DMS153 (cell line): ENCODE data around the gene TRIM10.
"Not testable (repeated sequence)": the region's sequence is repeated elsewhere in the genome, so short reads cannot be mapped to it uniquely, and the experiment has no call there.

Source experiments
- DNase-seq: peaks from one replicate; lab custom pipeline; 2025; lab: John Stamatoyannopoulos, UW

Gene TRIM10

DNA sequence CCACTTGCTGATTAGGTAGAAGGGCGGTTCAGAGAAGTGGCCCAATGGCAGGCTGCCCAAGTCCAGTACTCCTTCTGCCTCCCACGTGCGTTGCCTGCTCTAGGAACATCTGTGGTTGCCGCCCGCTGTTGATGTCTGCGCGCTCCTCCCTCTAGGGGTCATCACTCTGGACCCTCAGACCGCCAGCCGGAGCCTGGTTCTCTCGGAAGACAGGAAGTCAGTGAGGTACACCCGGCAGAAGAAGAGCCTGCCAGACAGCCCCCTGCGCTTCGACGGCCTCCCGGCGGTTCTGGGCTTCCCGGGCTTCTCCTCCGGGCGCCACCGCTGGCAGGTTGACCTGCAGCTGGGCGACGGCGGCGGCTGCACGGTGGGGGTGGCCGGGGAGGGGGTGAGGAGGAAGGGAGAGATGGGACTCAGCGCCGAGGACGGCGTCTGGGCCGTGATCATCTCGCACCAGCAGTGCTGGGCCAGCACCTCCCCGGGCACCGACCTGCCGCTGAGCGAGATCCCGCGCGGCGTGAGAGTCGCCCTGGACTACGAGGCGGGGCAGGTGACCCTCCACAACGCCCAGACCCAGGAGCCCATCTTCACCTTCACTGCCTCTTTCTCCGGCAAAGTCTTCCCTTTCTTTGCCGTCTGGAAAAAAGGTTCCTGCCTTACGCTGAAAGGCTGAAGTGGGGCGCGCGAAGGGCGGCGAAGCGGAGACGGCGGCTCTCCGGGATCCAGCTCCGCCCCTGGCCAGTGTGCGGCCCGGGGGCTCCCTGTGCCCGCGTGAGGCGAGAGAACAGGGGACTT, 10.9 kb upstream of the TRIM10 start:
- no peak for DNase-seq

DNA sequence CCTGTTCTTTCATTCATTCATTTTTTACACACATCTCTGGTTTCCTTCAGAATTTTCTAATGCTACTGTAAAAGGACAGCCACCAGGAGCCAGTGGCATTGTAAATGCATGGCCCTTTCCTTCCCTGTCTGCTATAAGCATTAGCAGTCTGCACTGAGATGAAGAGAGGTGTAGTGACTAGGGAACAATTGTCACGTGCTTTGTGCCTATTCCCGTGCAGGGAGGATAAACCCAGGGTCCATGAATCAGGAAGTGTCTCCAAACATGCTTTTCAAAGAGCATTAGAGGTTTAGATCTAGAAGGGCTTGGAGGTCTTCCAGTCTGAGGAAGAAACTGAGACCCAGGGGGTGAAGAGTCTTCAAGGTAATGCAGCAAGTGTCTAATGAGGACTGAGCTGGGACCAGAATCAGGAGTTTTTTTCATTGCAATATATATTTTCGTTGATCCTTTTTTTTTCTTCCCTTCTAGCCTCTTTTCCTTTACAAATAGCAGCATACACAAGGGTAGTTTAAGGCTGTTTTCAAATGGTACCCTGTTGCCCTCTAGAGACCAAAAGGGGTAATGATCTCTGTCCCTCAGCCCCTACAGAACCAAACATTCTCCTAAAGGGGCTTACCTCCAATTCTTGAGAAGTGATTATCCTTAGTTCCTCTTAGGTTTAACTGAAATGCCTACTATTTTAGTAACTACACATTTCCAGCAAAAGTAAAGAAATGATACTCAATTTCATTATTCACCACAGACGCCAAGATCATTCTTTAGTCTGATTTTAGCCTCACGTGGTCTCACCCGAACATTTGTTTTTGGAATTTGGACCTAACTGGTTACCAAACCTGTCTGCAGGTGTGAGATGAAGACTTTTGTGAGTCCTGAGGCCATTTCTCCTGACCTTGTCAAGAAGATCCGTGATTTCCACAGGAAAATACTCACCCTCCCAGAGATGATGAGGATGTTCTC, 8.9 kb upstream of the TRIM10 start:
- DNase-seq, result peak; percentile 21

DNA sequence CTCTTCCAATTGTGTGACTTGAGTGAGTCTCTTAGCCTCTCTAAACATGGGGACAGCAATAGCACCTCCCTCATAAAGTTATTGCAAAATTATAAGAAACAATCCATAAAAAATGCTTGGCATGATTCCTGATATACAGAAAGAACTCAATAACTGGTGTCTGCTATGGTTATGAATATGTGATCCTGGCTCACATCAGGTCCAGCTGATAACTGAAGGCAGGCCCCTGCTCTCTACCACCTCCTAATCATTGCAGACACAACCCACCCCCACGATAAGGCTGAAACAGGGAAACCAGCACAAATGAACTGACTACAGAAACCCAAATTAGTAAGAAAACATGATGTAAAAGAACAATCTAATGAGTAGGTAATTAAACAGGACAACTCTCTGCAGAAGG, 7.7 kb upstream of the TRIM10 start:
- DNase-seq, result no peak

DNA sequence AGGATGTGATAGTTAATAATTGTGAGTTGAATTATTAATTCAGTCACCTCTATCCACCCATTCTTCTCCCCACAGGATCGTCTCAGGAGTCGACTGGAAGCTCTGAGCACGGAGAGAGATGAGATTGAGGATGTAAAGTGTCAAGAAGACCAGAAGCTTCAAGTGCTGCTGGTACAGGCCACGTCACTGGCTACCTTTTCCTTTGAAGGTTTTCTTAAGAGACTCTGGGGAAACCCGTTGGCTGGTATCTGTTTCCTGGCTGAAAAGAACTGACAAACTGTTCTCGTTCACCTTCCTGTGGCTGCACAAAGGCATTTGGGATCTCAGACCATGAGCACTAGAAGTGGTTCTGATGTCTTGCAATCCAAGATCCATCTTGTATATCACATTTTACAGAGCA, 6.1 kb upstream of the TRIM10 start:
- DNase-seq, result no peak

DNA sequence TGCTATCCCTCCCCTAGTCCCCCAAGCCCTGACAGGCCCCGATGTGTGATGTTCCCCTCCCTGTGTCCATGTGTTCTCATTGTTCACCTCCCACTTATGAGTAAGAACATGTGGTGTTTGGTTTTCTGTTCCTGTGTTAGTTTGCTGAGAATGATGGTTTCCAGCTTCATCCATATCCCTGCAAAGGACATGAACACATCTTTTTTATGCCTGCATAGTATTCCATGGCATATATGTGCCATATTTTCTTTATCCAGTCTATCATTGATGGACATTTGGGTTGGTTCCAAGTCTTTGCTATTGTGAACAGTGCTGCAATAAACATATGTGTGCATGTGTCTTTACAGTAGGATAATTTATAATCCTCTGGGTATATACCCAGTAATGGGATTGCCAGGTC, 4.2 kb upstream of the TRIM10 start:
- DNase-seq, result not testable (repeated sequence)

DNA sequence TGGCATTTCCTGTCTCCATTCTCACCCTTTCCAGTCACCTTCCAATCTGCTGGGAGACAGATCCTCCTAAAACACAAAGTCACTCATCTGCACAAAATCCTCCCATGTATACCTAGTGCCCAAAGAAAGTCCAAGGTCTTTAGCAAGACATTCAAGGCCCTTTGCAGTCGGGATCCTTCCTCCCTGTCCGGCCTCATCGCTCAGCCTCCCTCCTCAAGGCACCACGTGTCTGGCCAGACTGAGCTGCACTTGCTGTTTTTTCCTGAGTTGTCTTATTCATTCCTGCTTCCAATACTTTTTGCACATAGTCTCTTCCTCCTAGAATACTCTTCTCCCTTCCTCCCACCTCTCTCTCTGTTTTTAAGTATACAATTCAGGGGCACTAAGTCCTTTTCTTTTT, 3.7 kb upstream of the TRIM10 start:
- no peak for DNase-seq

DNA sequence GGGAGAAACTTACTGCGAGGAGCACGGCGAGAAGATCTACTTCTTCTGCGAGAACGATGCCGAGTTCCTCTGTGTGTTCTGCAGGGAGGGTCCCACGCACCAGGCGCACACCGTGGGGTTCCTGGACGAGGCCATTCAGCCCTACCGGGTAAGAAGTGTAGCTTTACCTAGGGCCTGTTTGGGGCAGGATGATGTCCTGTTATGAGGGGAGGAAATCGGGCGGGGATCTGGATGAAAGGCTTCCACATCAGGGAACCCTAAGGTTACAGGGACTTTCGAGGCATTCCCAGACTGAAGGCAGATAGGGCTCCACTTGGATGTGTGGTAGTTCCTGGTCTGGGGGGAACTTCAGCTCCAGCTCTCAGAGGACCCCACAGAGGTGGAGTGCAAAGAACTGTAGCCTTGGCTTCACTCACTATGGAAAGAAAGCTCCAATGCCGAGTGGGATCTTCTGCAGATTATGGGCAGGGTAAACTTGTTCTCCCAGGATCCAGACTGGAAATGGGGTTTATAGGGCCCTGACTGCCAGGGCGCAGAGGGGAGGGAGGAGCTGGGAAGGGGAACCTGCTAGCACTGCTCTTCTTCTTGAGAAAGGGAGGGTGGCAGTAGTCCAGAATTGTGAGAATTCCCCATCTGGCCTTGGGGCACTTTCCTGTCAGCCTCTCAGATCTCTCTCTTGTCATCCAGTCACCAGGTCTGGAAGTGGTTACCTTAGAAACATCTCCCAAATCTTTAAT, 3.1 kb upstream of the TRIM10 start:
- no peak for DNase-seq

DNA sequence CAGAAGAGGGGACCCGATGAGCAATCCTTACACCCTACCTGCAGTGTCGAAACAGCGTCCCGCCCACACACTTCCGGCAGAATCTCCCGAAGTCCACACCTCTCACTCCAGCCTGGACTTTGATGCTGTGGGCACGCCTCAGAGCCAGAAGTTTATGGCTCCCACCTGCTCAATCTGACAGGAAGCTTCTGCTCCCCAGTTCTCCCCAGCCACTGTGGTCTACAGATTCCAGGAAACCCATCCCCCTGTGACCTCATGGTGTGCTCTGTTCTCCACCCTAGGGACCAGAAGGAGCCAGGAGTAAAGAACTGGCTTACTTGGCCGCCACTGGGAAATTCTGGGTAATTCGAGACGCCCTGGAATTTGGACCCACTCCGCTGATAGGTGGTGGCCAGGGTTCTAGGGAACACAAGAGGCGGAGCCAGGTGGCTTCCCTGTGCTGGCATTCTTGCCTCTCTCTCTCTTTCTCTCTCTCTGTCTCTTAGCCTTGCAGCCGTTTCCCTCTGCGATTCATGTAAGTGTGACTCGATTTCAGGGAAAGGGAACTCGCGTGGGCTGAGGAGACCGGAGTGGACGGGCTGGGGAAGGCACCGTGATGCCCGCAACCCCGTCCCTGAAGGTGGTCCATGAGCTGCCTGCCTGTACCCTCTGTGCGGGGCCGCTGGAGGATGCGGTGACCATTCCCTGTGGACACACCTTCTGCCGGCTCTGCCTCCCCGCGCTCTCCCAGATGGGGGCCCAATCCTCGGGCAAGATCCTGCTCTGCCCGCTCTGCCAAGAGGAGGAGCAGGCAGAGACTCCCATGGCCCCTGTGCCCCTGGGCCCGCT, 2.3 kb upstream of the TRIM10 start, which contains the start of gene TRIM15:
TSS of gene TRIM15 (plus strand) at position 457 of the 828 bp plus-strand sequence. CDS start at position 596, 139 bp downstream.
- DNase-seq, result no peak

DNA sequence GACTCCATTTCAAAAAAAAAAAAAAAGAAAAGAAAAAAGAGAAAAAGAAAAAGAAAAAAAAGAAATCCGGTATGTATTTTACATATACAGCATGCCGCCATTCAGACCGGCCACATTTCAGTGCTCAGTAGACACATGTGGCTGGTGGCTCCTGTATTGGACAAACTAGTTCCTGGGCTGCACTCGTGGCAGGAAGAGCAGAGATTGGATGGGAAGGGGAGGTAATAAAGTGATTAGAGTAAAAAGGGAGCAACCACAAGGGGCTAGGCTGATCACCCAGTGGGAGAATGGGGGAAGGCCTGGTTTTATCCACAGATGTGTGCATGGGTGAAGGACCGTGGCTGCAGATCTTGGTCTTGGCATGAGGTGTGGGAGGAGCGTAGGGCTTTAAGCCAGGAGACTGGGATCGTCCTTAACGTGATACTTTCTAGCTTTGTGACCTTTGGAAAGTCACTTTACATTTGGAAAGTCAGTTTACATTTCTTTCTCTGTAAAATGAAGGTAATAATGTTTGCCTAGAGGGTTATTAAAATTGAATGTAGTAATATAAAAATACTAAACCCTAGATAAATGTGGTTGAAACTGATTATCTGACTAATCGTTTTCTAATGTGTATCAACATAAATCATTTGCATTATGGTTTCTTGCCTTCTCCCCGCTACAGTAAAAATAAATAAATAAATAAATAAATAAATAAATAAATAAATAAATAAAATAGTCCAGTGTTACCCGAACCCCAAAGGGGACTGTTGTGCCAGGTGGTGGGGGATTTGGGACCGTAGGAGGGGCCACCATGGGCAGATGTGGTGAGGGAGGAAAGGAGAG, 1.5 kb upstream of the TRIM10 start:
- no peak for DNase-seq

DNA sequence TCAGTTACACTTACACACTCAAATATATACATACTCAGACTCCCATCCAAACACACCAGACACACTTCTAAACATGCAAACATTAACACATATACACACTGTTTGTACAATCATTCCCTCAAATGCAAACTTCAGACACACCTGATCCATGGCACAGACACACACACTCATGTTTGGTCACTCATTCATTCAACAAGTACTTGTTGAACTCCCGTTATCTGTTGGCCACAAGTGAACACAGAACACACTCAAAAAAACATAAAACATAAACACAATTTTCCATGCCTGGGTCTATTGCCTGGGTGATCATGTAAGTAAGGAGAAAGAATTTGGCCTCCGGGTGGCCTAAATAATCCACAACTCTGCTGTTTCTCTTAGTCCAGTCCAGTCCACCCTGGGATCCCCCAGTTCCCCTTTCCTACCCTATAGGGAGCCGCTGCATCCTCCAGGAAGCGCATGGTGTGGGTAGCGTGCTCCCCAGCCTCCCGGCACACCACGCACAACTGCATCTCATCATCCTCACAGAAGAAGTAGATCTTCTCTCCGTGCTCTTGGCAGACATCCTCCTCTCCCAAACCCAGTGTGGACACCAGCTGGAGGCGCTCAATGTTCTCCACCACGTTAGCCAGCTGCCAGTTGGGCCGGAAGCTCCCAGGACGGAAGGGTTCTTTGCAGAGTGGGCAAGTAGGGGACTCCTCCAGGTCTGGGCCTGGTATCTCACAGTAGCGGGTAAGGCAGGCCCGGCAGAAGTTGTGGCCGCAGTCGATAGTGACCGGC, 815 bp downstream of the TRIM10 start:
- no peak for DNase-seq

DNA sequence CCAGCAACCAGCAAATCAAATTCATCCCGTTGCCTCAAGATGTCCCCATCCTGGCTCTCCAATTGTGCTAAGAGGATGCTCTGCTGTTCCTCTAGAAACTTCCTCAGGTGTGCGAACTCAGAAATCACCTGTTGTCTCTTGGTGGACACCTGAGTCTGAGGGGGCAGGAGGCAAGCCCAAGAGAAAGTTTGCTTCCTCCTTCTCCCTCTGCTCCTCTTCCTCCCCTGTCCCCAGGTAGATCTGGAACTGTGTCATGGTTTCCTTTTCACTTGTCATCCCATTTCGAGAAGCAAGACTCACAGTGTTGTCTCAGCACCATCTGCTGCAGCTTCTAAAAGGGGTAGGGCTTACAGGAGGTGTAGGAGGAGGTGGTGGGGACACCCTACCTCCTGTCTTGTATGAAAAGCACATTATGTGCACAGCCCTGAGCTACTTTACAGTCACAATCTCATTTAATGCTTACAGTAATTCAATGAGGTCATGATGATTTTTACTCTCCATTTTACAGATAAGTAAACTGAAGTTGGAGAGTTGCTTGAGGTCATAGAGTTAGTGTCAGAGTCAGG, 2.5 kb downstream of the TRIM10 start:
- DNase-seq, result no peak

DNA sequence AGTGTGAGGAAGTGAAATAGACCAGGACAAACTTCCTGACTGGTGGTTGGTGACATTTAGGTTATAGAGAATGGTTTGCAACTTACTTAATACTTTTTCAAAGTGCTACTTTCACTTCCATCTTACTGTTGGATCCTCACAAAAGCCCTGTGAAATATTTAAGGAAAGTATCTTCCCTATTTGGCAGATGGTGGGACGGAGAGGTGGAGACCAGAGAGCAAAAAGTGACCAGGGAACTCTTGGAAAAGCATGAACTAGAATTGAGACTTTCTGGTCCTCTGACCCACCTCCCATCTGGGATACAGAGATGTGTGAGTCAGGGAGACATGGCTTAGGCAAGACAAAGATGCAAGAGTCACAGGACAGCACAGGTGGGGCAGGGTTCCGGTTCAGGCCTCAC, 3.0 kb downstream of the TRIM10 start:
- no peak for DNase-seq

DNA sequence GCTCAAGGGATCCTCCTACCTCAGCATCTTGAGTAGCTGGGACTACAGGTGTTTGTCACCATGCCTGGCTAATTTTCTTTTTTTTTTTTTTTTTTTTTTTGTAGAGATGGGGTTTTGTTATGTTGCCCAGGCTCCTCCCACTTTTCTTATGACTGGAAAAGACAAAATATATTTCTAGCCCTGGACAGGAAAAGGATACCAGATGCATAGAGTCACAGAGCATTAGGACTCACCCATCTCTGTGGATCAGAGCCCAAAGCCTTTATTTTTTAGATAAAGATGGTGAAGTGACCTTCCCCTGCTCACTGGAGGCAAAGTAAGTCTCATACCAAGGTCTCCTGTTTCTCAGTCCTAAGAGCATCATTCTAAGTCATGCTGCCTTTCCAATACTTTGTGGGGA, 3.4 kb downstream of the TRIM10 start:
- DNase-seq, result no peak

DNA sequence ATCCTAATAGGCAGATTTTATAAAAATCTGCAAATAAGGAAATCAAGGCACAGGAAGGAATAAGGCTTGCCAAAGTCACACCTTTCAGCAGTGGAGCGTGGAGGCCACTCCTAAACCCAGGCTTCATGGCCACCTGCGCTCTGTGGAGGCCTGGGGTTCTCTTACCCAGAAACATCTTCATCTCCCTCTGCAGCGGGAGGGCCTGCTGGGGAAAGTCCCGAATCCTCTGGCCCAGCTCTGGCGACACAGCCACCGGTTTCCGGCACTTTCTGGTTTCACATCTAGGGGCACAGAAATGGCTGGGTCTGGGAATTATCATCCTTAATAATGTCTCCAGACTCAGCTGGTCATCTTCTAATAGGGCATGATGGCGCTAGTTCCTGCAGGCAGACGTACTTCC, 4.2 kb downstream of the TRIM10 start:
- DNase-seq, result no peak

DNA sequence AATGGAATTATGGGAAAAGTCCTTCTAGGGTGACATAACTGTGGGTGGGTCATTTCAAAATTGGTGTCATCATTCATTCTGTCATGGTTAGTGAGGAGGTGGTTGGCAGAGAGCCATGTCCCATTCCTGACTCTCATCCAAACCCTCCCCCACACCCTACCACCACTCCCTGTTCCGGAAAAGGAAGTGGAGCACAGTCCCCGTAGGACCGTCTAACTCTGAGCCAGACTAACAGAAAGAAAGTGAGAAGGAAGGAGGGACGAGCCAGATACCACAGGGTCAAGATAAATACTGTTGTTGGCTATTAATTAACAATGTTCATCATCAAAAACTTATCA, 4.8 kb downstream of the TRIM10 start:
- no peak for DNase-seq

DNA sequence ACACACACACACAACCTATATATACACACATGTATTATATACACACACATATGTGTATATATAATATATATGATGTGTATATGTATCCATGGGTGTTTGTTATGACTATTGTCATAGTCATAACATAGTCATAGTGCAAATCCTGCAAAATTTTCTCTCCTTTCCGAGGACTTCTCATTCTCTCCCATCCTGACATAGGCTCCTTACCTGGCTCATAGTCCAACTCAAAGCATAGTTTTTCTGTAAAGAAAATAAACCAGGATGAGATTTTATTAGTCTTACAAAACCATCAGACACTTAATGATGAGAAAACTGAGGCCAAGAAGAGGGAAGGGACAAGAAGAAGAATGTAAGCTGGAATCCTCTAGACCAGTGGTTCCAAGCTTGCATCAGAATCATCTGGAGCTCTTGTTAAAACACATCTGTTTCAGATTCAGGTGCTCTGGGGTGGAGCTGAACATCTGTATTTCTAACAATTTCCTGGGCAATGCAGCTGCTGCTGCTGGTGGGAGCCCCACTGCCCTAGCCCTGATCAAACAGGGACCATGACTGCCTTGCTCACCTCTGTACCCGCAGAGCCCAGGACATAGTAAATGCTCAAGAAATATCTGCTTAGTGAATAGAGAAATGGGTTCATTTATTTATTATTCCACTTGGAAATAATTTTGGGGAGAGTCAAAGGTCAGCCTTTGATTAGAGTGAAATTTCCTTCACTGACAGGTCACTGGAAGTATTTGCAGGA, 5.3 kb downstream of the TRIM10 start:
- no peak for DNase-seq

DNA sequence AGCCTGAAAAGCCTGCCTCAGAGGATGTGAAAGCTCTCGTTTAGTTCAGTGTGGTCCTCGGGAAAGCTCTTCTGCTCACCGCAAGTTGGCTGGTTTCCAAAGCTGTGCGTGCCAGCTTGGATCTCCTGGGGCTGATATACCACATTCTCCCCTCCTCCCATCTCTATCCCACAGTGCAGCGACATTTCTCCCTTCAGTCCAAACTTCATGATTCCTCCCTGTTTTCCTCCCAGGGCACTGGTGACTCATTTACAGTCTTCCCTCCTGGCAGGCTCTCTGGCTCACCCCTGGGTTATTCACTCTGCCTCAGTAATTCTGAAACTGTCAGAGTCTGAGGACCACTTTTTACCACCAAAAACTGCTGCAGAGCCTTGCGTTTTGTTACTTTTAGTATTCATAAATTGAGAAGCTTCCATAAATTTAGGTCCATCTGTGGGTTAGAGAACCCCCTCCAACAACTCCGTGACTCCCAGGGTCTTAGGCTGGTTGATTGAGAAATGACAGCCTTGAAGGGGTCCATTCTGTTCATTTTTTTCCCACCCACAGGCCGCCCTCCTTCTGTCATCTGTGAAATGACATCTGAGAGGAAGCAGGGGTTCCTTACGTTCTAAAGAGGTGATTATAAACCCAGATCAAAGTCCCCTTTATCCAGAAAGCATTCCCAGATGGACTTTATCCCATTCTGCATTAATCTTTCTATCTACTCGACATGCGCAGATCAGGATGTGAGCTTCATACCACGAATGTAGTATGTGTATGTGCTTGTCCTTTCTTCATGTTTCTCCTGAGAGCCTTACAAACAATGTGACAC, 6.1 kb downstream of the TRIM10 start:
- peak; percentile 51 for DNase-seq

DNA sequence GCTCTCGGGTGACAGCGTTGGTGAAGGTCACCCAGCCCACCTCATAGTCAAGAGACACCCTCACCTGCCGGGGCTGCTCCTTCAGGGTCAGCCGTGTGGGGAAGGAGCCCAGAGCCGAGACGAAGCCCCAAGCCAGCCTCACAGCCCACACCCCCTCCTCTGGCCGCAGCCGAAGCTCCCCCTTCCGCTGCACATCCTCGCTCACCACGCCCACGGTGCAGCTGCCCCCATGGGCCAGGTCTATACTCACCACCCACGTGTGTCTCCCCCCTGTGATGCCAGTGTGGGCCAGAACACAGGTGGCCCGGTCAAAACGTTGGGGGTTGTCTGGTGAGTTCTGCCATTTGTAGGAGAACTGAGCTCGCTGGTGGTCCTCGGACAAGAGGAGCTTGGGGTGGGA, 7.0 kb downstream of the TRIM10 start:
- no peak for DNase-seq
